SU-DHL-6 (cell line): Measurements from ENCODE around the gene TMEM131.

Experiments used
- CTCF ChIP-seq: fragments of 200-600 bp; sonication (generic); IDR thresholded peaks from one replicate; pipeline ENCODE4 v1.5.1; 2017; ENCODE audit warnings: antibody characterized with exemption, mild to moderate bottlenecking, low read length, moderate library complexity; ENCODE audit not compliant: insufficient read depth, poor library complexity, severe bottlenecking
- EZH2phosphoT487 ChIP-seq: fragments of 200-600 bp; sonication (generic), shearing (Covaris generic); conservative IDR thresholded peaks from 2 replicates; pipeline ENCODE4 v1.6.1; 2018; ENCODE audit warnings: mild to moderate bottlenecking, antibody characterized with exemption, low read length, moderate library complexity, mixed read lengths

GRCh38 chr2:98043101-98043500 is 47.4 kb upstream of the TMEM131 start:
- TF ChIP-seq CTCF = no peak
- TF ChIP-seq EZH2phosphoT487 = no peak
